Liver (tissue), 9 donors: ENCODE results near the gene MSI2. TPM values are rescaled to one million over a fixed set of nuclear protein-coding genes. Genes with fewer than 3 reads are reported as not detected.

Experiments
- DNase-seq: peaks from one replicate; pipeline ENCODE4 v3.0.0-alpha.2; 2017; ENCODE audit warnings: low spot score
- H3K27ac ChIP-seq, 2 donors: one replicate each; pipeline ENCODE4 v1.7.0; 2013; ENCODE audit warnings: inconsistent platforms in 2 of 2, low read length in 2 of 2, control low read depth in 1 of 2, low read depth in 1 of 2, mild to moderate bottlenecking in 1 of 2
- H3K27me3 ChIP-seq, 4 donors: one replicate each; pipeline versions ENCODE4 v1.6.1 to v1.7.0; 2013; ENCODE audit warnings: low read length in 3 of 4, inconsistent platforms in 1 of 4, mild to moderate bottlenecking in 1 of 4, moderate library complexity in 1 of 4; ENCODE audit not compliant: control insufficient read depth in 4 of 4, insufficient read depth in 4 of 4
- H3K36me3 ChIP-seq, 4 donors: one replicate each; pipeline versions ENCODE4 v1.6.1 to v1.7.0; 2013; ENCODE audit warnings: low read length in 3 of 4, mild to moderate bottlenecking in 3 of 4, low read depth in 1 of 4, moderate library complexity in 1 of 4; ENCODE audit not compliant: control insufficient read depth in 4 of 4, insufficient read depth in 3 of 4
- H3K4me1 ChIP-seq, 4 donors: one replicate each; pipeline versions ENCODE4 v1.6.1 to v1.7.0; 2013; ENCODE audit warnings: low read length in 3 of 4, mild to moderate bottlenecking in 3 of 4, moderate library complexity in 1 of 4; ENCODE audit not compliant: control insufficient read depth in 4 of 4, insufficient read depth in 4 of 4
- H3K4me3 ChIP-seq, 3 donors: one replicate each; pipeline versions ENCODE4 v1.6.1 to v1.7.0; 2013; ENCODE audit warnings: low read length in 3 of 3, control low read depth in 1 of 3, low read depth in 1 of 3, mild to moderate bottlenecking in 1 of 3
- H3K9ac ChIP-seq, 2 donors: one replicate each; pipeline ENCODE4 v1.7.0; 2013; ENCODE audit warnings: low read length in 2 of 2, mild to moderate bottlenecking in 2 of 2, moderate library complexity in 2 of 2, control low read depth in 1 of 2, low read depth in 1 of 2
- H3K9me3 ChIP-seq, 4 donors: one replicate each; pipeline versions ENCODE4 v1.6.1 to v1.7.0; 2013; ENCODE audit warnings: low read length in 3 of 4; ENCODE audit not compliant: control insufficient read depth in 4 of 4
- ATF3 ChIP-seq: IDR thresholded peaks from 2 replicates; pipeline ENCODE4 v1.6.1; 2016; ENCODE audit warnings: antibody characterized with exemption
- CTCF ChIP-seq: fragments of 150-350 bp; IDR thresholded peaks from 2 replicates; pipeline ENCODE4 v1.5.1; 2017; ENCODE audit warnings: improper control_type of control experiment, low read depth, low read length; ENCODE audit not compliant: missing input control
- EGR1 ChIP-seq, 2 donors: IDR thresholded peaks; 2 replicates each; pipeline ENCODE4 v1.6.1; 2016 to 2018; ENCODE audit warnings: antibody characterized with exemption in 2 of 2, low read depth in 2 of 2
- FOXA1 ChIP-seq: IDR thresholded peaks from 2 replicates; pipeline ENCODE4 v1.6.1; 2016; ENCODE audit warnings: antibody characterized with exemption
- FOXA2 ChIP-seq: IDR thresholded peaks from 2 replicates; pipeline ENCODE4 v1.6.1; 2016; ENCODE audit warnings: antibody characterized with exemption
- GABPA ChIP-seq, 2 donors: IDR thresholded peaks in 1 of 2; conservative IDR thresholded peaks in 1 of 2; 2 replicates each; pipeline ENCODE4 v1.6.1; 2016; ENCODE audit warnings: antibody characterized with exemption in 2 of 2, mild to moderate bottlenecking in 1 of 2, moderate library complexity in 1 of 2
- HNF4A ChIP-seq, 2 donors: conservative IDR thresholded peaks; 2 replicates each; pipeline ENCODE4 v1.6.1; 2016; ENCODE audit warnings: antibody characterized with exemption in 2 of 2, mild to moderate bottlenecking in 2 of 2
- HNF4G ChIP-seq: IDR thresholded peaks from 2 replicates; pipeline ENCODE4 v1.6.1; 2016; ENCODE audit warnings: antibody characterized with exemption
- JUND ChIP-seq, 2 donors: IDR thresholded peaks; 2 replicates each; pipeline ENCODE4 v1.6.1; 2016; ENCODE audit warnings: antibody characterized with exemption in 2 of 2
- MAX ChIP-seq: IDR thresholded peaks from 2 replicates; pipeline ENCODE4 v1.6.1; 2016; ENCODE audit warnings: antibody characterized with exemption
- NR2F2 ChIP-seq: IDR thresholded peaks from 2 replicates; pipeline ENCODE4 v1.6.1; 2016; ENCODE audit warnings: antibody characterized with exemption
- RAD21 ChIP-seq, 2 donors: IDR thresholded peaks; 2 replicates each; pipeline ENCODE4 v1.6.1; 2016; ENCODE audit warnings: antibody characterized with exemption in 2 of 2, mild to moderate bottlenecking in 2 of 2
- REST ChIP-seq: IDR thresholded peaks from 2 replicates; pipeline ENCODE4 v1.6.1; 2016; ENCODE audit warnings: antibody characterized with exemption, mild to moderate bottlenecking
- RXRA ChIP-seq, 2 donors: IDR thresholded peaks; 2 replicates each; pipeline ENCODE4 v1.6.1; 2017 to 2018; ENCODE audit warnings: antibody characterized with exemption in 2 of 2, mild to moderate bottlenecking in 1 of 2
- SP1 ChIP-seq: IDR thresholded peaks from 2 replicates; pipeline ENCODE4 v1.6.1; 2018; ENCODE audit warnings: antibody characterized with exemption, mild to moderate bottlenecking
- TAF1 ChIP-seq: conservative IDR thresholded peaks from 2 replicates; pipeline ENCODE4 v1.6.1; 2016; ENCODE audit warnings: antibody characterized with exemption, mild to moderate bottlenecking
- YY1 ChIP-seq: IDR thresholded peaks from 2 replicates; pipeline ENCODE4 v1.6.1; 2016; ENCODE audit warnings: antibody characterized with exemption, mild to moderate bottlenecking
- ZBTB33 ChIP-seq: IDR thresholded peaks from 2 replicates; pipeline ENCODE4 v1.6.1; 2016; ENCODE audit warnings: antibody characterized with exemption
- WGBS: extraction: QIAGEN DNeasy Blood & Tissue Kit; methylation state at CpG from one replicate; pipeline ENCODE4 v1.1.7; 2013; 5-methylcytosine and 5-hydroxymethylcytosine counted together
- polyA plus RNA-seq, 2 donors: library from polyadenylated mRNA; stranded (reverse) in 1 of 2; unstranded in 1 of 2; fragments of 200-250 nt in 1 of 2; fragments of >200 nt in 1 of 2; fragmentation: Nextera tagmentation in 1 of 2; extraction: Ambion mirVana in 1 of 2; gene quantifications; one replicate each; pipeline versions ENCODE4 v1.2.1 to v1.2.3, GENCODE V29; 2013 to 2015
- total RNA-seq, 2 donors: library from RNA; depleted of rRNA; stranded (reverse); fragments of >200 nt; gene quantifications; one replicate each; pipeline ENCODE4 v1.2.3, GENCODE V29; 2014
- donor health status: healthy.
- donor health status: healthy.
- donor health status: healthy.
- donor health status: healthy.
- donor health status: healthy.

Gene MSI2
- total and polyA plus RNA-seq, 4 donors: 5.7 to 15.6 (median 9.2) TPM

GRCh38 chr17:57636274-57636673, 380.0 kb downstream of the MSI2 start:
- Histone ChIP-seq H3K27me3 (no peaks in the 10 kb centered on the region), H3K9ac (no peak overlapping the region), H3K9me3 (no peaks in the 10 kb centered on the region), H3K27ac (no peak overlapping the region), H3K4me3 (no peak overlapping the region), H3K36me3 (no peaks in the 10 kb centered on the region), H3K4me1 (no peaks in the 10 kb centered on the region)
- TF ChIP-seq JUND (IDR thresholded peaks at IDR 0.05) (no peak), NR2F2 (no peak), TAF1 (no peak), HNF4G (no peak), MAX (no peak), RAD21 (IDR thresholded peaks at IDR 0.05) (no peak), SP1 (no peak), ATF3 (no peak), ZBTB33 (no peak), REST (no peak), FOXA2 (no peak), GABPA (IDR thresholded peaks at IDR 0.05 in 1 of 2, conservative IDR thresholded peaks at IDR 0.05 in 1 of 2) (no peak), HNF4A (conservative IDR thresholded peaks at IDR 0.05) (no peak), RXRA (IDR thresholded peaks at IDR 0.05) (no peak), YY1 (no peak), FOXA1 (no peak), EGR1 (IDR thresholded peaks at IDR 0.05; ENCODE audit: low read depth in 2 of 2) (no peak), CTCF (no peak)
- no peak for DNase-seq
- 93% methylated on average over 9 of the region's 9 CpGs for WGBS
